Breast epithelium (tissue), 3 donors: Measurements from ENCODE around the gene FKBP4.

ENCODE experiments used
- POLR2A ChIP-seq: fragments of 450-650 bp; IDR thresholded peaks from one replicate; pipeline ENCODE4 v1.6.1; 2016; ENCODE audit warnings: antibody characterized with exemption, mild to moderate bottlenecking, moderate library complexity
- TF ChIP-seq, protein P1 (sequence below), 3 donors: fragments of 450-650 bp; IDR thresholded peaks; one replicate each; pipeline ENCODE4 v1.5.1; 2016 to 2017; ENCODE audit warnings: antibody characterized with exemption in 3 of 3, mild to moderate bottlenecking in 3 of 3, moderate library complexity in 3 of 3

DNA sequence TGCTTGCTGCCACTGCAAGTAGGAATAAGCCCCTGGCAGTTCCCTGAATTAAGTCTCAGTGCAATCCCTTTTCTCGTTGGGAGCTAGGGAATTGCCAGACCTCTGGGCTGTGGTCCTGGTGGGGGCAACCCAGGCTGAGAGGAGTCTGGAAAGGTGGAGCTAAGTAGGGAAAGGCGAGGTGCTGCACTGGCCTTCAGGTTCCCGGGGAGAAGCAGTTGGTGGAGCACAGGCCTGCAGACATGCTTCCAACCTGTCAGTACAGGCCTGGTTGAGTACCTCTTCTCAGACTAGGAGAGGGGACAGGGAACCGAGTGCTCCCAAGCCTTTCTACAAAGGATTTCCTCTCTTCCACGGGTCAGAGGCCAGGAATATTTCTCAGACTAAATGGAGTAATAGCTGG, 38.6 kb downstream of the FKBP4 start:
- TF ChIP-seq, protein P1, sequence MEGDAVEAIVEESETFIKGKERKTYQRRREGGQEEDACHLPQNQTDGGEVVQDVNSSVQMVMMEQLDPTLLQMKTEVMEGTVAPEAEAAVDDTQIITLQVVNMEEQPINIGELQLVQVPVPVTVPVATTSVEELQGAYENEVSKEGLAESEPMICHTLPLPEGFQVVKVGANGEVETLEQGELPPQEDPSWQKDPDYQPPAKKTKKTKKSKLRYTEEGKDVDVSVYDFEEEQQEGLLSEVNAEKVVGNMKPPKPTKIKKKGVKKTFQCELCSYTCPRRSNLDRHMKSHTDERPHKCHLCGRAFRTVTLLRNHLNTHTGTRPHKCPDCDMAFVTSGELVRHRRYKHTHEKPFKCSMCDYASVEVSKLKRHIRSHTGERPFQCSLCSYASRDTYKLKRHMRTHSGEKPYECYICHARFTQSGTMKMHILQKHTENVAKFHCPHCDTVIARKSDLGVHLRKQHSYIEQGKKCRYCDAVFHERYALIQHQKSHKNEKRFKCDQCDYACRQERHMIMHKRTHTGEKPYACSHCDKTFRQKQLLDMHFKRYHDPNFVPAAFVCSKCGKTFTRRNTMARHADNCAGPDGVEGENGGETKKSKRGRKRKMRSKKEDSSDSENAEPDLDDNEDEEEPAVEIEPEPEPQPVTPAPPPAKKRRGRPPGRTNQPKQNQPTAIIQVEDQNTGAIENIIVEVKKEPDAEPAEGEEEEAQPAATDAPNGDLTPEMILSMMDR (IDR thresholded peaks at IDR 0.05), result no peak
- no peak for TF ChIP-seq POLR2A
